WTC11 (cell line): Measurements from ENCODE around the gene CD22.

Experiments used
- ESRRA ChIP-seq: sonication (generic); formaldehyde crosslinking; IDR thresholded peaks from 2 replicates; pipeline ENCODE4 v1.8.1; 2022; ENCODE audit warnings: mild to moderate bottlenecking, missing genetic modification reagents, borderline replicate concordance
- NFATC4 ChIP-seq: fragments of 250-450 bp; sonication (Bioruptor Pico); IDR thresholded peaks from 2 replicates; pipeline ENCODE4 v1.9.0; 2021; ENCODE audit warnings: mild to moderate bottlenecking
- NFE2L1 ChIP-seq: sonication (generic); formaldehyde crosslinking; IDR thresholded peaks from 2 replicates; pipeline ENCODE4 v1.8.1; 2023; ENCODE audit warnings: missing genetic modification reagents

DNA sequence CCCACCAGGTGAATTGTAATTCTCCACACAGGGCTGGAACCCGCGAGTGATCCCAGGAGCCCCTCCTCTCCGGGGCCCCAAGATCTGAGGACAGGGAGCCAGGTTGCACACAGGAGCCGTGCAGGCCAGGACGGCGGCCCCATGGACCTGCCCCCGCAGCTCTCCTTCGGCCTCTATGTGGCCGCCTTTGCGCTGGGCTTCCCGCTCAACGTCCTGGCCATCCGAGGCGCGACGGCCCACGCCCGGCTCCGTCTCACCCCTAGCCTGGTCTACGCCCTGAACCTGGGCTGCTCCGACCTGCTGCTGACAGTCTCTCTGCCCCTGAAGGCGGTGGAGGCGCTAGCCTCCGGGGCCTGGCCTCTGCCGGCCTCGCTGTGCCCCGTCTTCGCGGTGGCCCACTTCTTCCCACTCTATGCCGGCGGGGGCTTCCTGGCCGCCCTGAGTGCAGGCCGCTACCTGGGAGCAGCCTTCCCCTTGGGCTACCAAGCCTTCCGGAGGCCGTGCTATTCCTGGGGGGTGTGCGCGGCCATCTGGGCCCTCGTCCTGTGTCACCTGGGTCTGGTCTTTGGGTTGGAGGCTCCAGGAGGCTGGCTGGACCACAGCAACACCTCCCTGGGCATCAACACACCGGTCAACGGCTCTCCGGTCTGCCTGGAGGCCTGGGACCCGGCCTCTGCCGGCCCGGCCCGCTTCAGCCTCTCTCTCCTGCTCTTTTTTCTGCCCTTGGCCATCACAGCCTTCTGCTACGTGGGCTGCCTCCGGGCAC lies 22.6 kb downstream of the CD22 start:
- TF ChIP-seq ESRRA (CRISPR knock-in tag) (no peak), NFE2L1 (CRISPR knock-in tag) (no peak), NFATC4 (CRISPR knock-in tag) (no peak)
